Transverse colon (tissue), 4 donors: ENCODE data around the gene VARS1. TPM values are rescaled to one million over a fixed set of nuclear protein-coding genes. Genes with fewer than 3 reads are reported as not detected.

ENCODE experiments used
- DNase-seq: peaks from one replicate; pipeline ENCODE4 v3.0.0-alpha.2; 2019
- H3K27ac ChIP-seq, 4 donors: fragments of 200-600 bp; sonication (generic); 2 replicates each; pipeline ENCODE4 v1.5.1; 2016 to 2018; ENCODE audit warnings: inconsistent platforms in 4 of 4
- H3K27me3 ChIP-seq: fragments of 200-600 bp; sonication (generic); 2 replicates; pipeline ENCODE4 v1.5.1; 2017; ENCODE audit warnings: inconsistent platforms
- H3K36me3 ChIP-seq, 4 donors: fragments of 200-600 bp; sonication (generic); 2 replicates each; pipeline ENCODE4 v1.5.1; 2017 to 2019; ENCODE audit warnings: inconsistent platforms in 4 of 4
- H3K4me1 ChIP-seq, 4 donors: fragments of 200-600 bp; sonication (generic); 2 replicates each; pipeline ENCODE4 v1.5.1; 2017 to 2020; ENCODE audit warnings: inconsistent platforms in 4 of 4
- H3K4me3 ChIP-seq, 4 donors: fragments of 200-600 bp; sonication (generic); 1 replicate in 1 of 4; 2 replicates in 3 of 4; pipeline versions ENCODE4 v1.5.1 to v1.6.1; 2017 to 2019; ENCODE audit warnings: inconsistent platforms in 4 of 4
- H3K9me3 ChIP-seq, 2 donors: fragments of 200-600 bp; sonication (generic); 2 replicates each; pipeline ENCODE4 v1.5.1; 2017 to 2019; ENCODE audit warnings: inconsistent platforms in 2 of 2
- CTCF ChIP-seq, 5 experiments: fragments of 200-600 bp in 3 of 5; fragments of 450-650 bp in 2 of 5; sonication (generic) in 3 of 5; IDR thresholded peaks; 1 replicate in 2 of 5; 2 replicates in 3 of 5; pipeline ENCODE4 v1.5.1; 2016 to 2017; ENCODE audit warnings: antibody characterized with exemption in 5 of 5, inconsistent platforms in 3 of 5, mild to moderate bottlenecking in 2 of 5, moderate library complexity in 1 of 5
- EP300 ChIP-seq: sonication (generic); formaldehyde crosslinking; IDR thresholded peaks from one replicate; pipeline ENCODE4 v1.6.1; 2017; ENCODE audit warnings: antibody characterized with exemption, low read depth
- POLR2A ChIP-seq: fragments of 450-650 bp; IDR thresholded peaks from one replicate; pipeline ENCODE4 v1.6.1; 2016; ENCODE audit warnings: antibody characterized with exemption, mild to moderate bottlenecking, moderate library complexity
- POLR2AphosphoS5 ChIP-seq, 3 donors: sonication (generic); formaldehyde crosslinking; IDR thresholded peaks; one replicate each; pipeline ENCODE4 v1.6.1; 2016; ENCODE audit warnings: antibody characterized with exemption in 3 of 3
- WGBS, 2 donors: methylation state at CpG; one replicate each; pipeline ENCODE4 v1.1.5; 2018; ENCODE audit warnings: low coverage in 1 of 2; 5-methylcytosine and 5-hydroxymethylcytosine counted together
- in situ Hi-C, 4 donors: fragments of 200-750 bp; cut with MboI; loops; one replicate each; pipeline versions ENCODE4 v1.15.0 to v1.15.1; 2017; ENCODE audit warnings: low sequenced_read_pairs in 3 of 4, low pct_ligation_motif_present in 1 of 4, low pct_unique_long_range_greater_than_20kb in 1 of 4
- intact Hi-C: fragments of 100-400 bp; cut with DNase I; formaldehyde crosslinking; loops from one replicate; pipeline ENCODE4 v1.15.1; 2023; ENCODE audit warnings: low total_unique reads
- total RNA-seq, 4 donors: library from RNA; depleted of rRNA; stranded (reverse); fragments of >200 nt; gene quantifications; one replicate each; pipeline ENCODE4 v1.1.0, GENCODE V29; 2016

The VARS1 gene
- total RNA-seq, 4 donors from 2014 or later: 18.0 to 54.7 (median 31.1) TPM

- TF ChIP-seq POLR2A (no peak), POLR2AphosphoS5 (IDR thresholded peaks at IDR 0.05) (peak in 2 of 3 donors; percentile 30 to 53), CTCF (IDR thresholded peaks at IDR 0.05) (no peak), EP300 (no peak)
- 34 to 51% methylated on average over 4 to 6 of the region's 6 CpGs for WGBS, 2 donors
- Histone ChIP-seq H3K9me3 (no peaks in the 10 kb centered on the region), H3K27me3 (no peaks in the 10 kb centered on the region), H3K36me3 (no peaks in the 10 kb centered on the region), H3K27ac (peak overlapping the region; percentile 93 to 99 (median 97)), H3K4me3 (peak overlapping the region; percentile 50 to 74 (median 54)), H3K4me1 (peaks cover 23 to 52% (median 40%) of the 10 kb centered on the region in 4 donors)
- in situ Hi-C loops (no loop called here), intact Hi-C loops (loop anchor here (5.0 to 10.0 kb wide), 2 partner anchors 104 to 146 kb away; partner anchors contain the start of genes DDAH2 and LY6G5C)
- no peak for DNase-seq
These were observed 35.4 kb upstream of the VARS1 start for GRCh38 chr6:31830886-31831335.

GRCh38 chr6:31829633-31830283 lies 34.2 kb upstream of the VARS1 start:
- WGBS, 2 donors: 0% methylated on average over 5 to 11 of the region's 15 CpGs
- H3K27me3 ChIP-seq: no peaks in the 10 kb centered on the region
- peak overlapping the region; percentile 93 to 99 (median 97) for H3K27ac ChIP-seq
- intact Hi-C loops (loop anchor here (5.0 to 10.0 kb wide), 2 partner anchors 102 to 145 kb away; partner anchors contain the start of genes DDAH2 and LY6G5C), in situ Hi-C loops (loop anchor here in 1 of 4 donors (10.0 kb wide), 1 partner anchor 95 kb away; the partner anchor contains the start of gene CLIC1)
- H3K36me3 ChIP-seq: no peaks in the 10 kb centered on the region
- TF ChIP-seq EP300 (no peak), POLR2AphosphoS5 (IDR thresholded peaks at IDR 0.05) (peak in 2 of 3 donors; percentile 59 to 71), CTCF (IDR thresholded peaks at IDR 0.05) (peak; percentile 24 to 64 (median 47)), POLR2A (no peak)
- H3K4me1 ChIP-seq: peaks cover 26 to 57% (median 43%) of the 10 kb centered on the region in 4 donors
- DNase-seq: no peak
- H3K4me3 ChIP-seq: peak overlapping the region; percentile 50 to 84 (median 64)
- H3K9me3 ChIP-seq: no peaks in the 10 kb centered on the region

GRCh38 chr6:31827286-31828079 lies 31.9 kb upstream of the VARS1 start, which contains the start of gene HSPA1B:
Gene HSPA1B (plus strand): TSS chr6:31827738. CDS start chr6:31827951, 213 bp downstream.
- intact Hi-C loops: no loop called here
- peak within 1 kb of the TSS; percentile 95 to 98 (median 96) for H3K27ac ChIP-seq
- DNase-seq: peak; percentile 99
- H3K36me3 ChIP-seq: no peaks in the 10 kb centered on the region
- H3K4me1 ChIP-seq: peaks cover 28 to 62% (median 42%) of the 10 kb centered on the region in 4 donors
- H3K27me3 ChIP-seq: no peaks in the 10 kb centered on the region
- WGBS, 2 donors: 0% methylated on average over 2 to 41 of the region's 56 CpGs
- peak within 1 kb of the TSS; percentile 45 to 87 (median 68) for H3K4me3 ChIP-seq
- in situ Hi-C loops: loop anchor here in 1 of 4 donors (10.0 kb wide), 1 partner anchor 93 kb away; the partner anchor contains the start of gene CLIC1
- no peaks in the 10 kb centered on the region for H3K9me3 ChIP-seq
- TF ChIP-seq POLR2AphosphoS5 (IDR thresholded peaks at IDR 0.05) (peak; percentile 100), POLR2A (peak; percentile 100), CTCF (IDR thresholded peaks at IDR 0.05) (peak in 1 of 5 experiments; percentile 25), EP300 (peak; percentile 59)
